ENCODE results near the gene BCAS3.
"Not testable (repeated sequence)": the region's sequence is repeated elsewhere in the genome, so short reads cannot be mapped to it uniquely, and the experiment has no call there.

BCAS3 gene

GRCh38 chr17:61225178-61225882, 547.7 kb downstream of the BCAS3 start:
- DNase-seq (ENCODE audit: low read depth) = no peak

GRCh38 chr17:61227866-61228265, 550.2 kb downstream of the BCAS3 start:
- DNase-seq (ENCODE audit: low read depth) = no peak

GRCh38 chr17:61230461-61230860, 552.8 kb downstream of the BCAS3 start:
- no peak for DNase-seq (ENCODE audit: low read depth)

GRCh38 chr17:61230972-61231820, 553.5 kb downstream of the BCAS3 start:
- no peak for DNase-seq (ENCODE audit: low read depth)

- no peak for DNase-seq (ENCODE audit: low read depth)
Measured at GRCh38 chr17:61232871-61233270, 555.2 kb downstream of the BCAS3 start.

GRCh38 chr17:61233991-61234750, 556.5 kb downstream of the BCAS3 start:
- no peak for DNase-seq (ENCODE audit: low read depth)

- no peak for DNase-seq (ENCODE audit: low read depth)
Measured at GRCh38 chr17:61235001-61235826, 557.6 kb downstream of the BCAS3 start.

- no peak for DNase-seq (ENCODE audit: low read depth)
Measured at GRCh38 chr17:61235827-61236197, 558.2 kb downstream of the BCAS3 start.

GRCh38 chr17:61237275-61237674, 559.6 kb downstream of the BCAS3 start:
- DNase-seq (ENCODE audit: low read depth) = no peak

GRCh38 chr17:61238455-61238933, 560.8 kb downstream of the BCAS3 start:
- DNase-seq (ENCODE audit: low read depth) = no peak

- DNase-seq (ENCODE audit: low read depth) = no peak
Measured at GRCh38 chr17:61239327-61239726, 561.7 kb downstream of the BCAS3 start.

- DNase-seq (ENCODE audit: low read depth) = no peak
Measured at GRCh38 chr17:61239953-61240352, 562.3 kb downstream of the BCAS3 start.

- no peak for DNase-seq (ENCODE audit: low read depth)
Measured at GRCh38 chr17:61240851-61241468, 563.3 kb downstream of the BCAS3 start.

- DNase-seq (ENCODE audit: low read depth) = not testable (repeated sequence)
Measured at GRCh38 chr17:61244988-61245387, 567.3 kb downstream of the BCAS3 start.

GRCh38 chr17:61245706-61246135, 568.1 kb downstream of the BCAS3 start:
- no peak for DNase-seq (ENCODE audit: low read depth)

GRCh38 chr17:61247439-61247838, 569.8 kb downstream of the BCAS3 start:
- no peak for DNase-seq (ENCODE audit: low read depth)

GRCh38 chr17:61248399-61248798, 570.7 kb downstream of the BCAS3 start:
- DNase-seq (ENCODE audit: low read depth) = peak; percentile 85

GRCh38 chr17:61249649-61250299, 572.1 kb downstream of the BCAS3 start:
- DNase-seq (ENCODE audit: low read depth) = no peak

- no peak for DNase-seq (ENCODE audit: low read depth)
Measured at GRCh38 chr17:61250335-61250890, 572.8 kb downstream of the BCAS3 start.

All from CMK (cell line).